ENCODE data around the gene RPS21.

RPS21 gene

GRCh38 chr20:62393335-62393665 lies 6.4 kb downstream of the RPS21 start:
- no peak overlapping the region for H3K4me3 ChIP-seq (replicated peaks; ENCODE audit: insufficient read depth, low read length)
- no peak for TF ChIP-seq CTCF (IDR thresholded peaks at IDR 0.05; ENCODE audit: insufficient read depth, low read length)
- no peak overlapping the region for H3K27ac ChIP-seq (replicated peaks)
- no peaks in the 10 kb centered on the region for H3K27me3 ChIP-seq (ENCODE audit: insufficient read depth, poor library complexity, severe bottlenecking)
- no peak for DNase-seq (ENCODE audit: low read depth in 1 of 2, low spot score in 1 of 2)

DNA sequence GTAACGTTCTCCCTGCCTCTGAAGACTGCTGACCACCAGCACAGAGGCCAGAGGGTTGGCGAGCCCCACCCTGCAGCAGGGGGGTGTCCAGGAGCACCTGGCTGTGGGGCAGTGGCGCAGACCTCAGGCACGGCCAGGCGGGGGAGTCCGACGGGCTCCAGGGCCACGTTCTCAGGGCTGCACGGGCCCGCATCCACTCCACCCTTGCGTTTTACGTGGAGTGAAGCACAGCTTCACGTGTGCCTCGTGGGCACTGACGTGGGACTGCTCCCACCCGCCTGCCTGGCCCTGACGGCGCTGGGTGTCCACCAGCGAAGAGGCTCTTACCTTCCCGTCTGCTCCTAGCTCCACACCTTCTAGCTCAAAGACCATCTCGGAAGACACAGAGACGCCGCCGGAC lies 6.9 kb downstream of the RPS21 start:
- Histone ChIP-seq H3K27me3 (ENCODE audit: insufficient read depth, poor library complexity, severe bottlenecking) (no peaks in the 10 kb centered on the region), H3K27ac (replicated peaks) (no peak overlapping the region)
- no peak for TF ChIP-seq SPI1 (IDR thresholded peaks at IDR 0.05; ENCODE audit: borderline replicate concordance, low read depth)
- TF ChIP-seq GABPA (IDR thresholded peaks at IDR 0.05; ENCODE audit: low read depth), result no peak
- no peak for TF ChIP-seq POLR2AphosphoS5 (IDR thresholded peaks at IDR 0.05; ENCODE audit: low read depth)
- TF ChIP-seq CTCF (IDR thresholded peaks at IDR 0.05; ENCODE audit: insufficient read depth, low read length), result no peak
- no peak for TF ChIP-seq REST (IDR thresholded peaks at IDR 0.05; ENCODE audit: insufficient replicate concordance, low read depth)

DNA sequence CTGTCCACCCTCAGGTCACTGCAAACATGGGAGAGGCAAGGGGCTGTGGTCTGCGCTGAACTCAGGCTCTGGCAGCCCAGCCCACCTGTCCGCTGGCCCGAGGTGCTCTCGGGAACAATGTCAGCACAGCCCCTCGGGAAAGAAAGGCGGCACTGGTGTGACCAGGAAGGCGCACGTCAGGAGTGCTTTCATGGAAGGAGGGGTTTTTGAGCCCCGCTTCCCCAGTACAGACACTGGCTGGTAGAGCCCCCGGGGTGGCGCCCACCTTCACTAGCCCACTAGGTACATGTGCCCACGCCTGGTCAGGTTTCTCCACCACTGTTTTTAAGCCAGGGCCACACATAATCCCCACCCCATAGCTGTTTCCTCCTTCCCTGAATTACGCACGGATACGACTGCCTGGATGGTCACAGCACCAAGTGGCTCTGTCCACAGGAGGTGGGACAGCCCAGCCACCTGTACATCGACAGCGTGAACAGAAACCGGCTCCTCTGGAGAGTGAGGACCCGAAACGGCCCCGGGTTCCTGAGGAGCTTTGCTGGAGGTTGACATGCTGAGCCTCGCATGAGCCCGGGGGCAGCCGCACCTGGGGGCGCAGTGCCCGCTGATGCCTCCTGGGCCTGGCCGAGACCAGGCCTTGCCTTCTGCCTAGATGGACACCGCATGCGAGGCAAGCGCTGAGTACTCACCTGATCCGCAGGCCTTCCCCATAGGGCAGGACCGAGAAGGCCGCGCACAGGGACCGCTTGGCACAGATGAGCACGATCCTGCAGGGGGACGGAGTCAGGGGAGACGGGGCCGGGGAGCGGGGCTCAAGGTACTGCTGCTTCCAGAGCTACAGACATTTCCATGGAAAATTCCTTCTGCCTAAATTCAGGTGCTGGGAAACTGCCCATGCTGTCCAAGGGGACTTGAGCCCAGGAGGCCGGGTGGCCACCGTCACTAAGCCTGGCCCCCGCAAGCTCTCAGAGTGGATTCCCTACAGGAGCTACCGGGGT lies 7.6 kb downstream of the RPS21 start:
- Histone ChIP-seq H3K4me3 (replicated peaks; ENCODE audit: insufficient read depth, low read length) (no peak overlapping the region), H3K27ac (replicated peaks) (no peak overlapping the region), H3K27me3 (ENCODE audit: insufficient read depth, poor library complexity, severe bottlenecking) (no peaks in the 10 kb centered on the region)
- no peak for DNase-seq (ENCODE audit: low read depth in 1 of 2, low spot score in 1 of 2)
- no peak for TF ChIP-seq GABPA (IDR thresholded peaks at IDR 0.05; ENCODE audit: low read depth)
- no peak for TF ChIP-seq CTCF (IDR thresholded peaks at IDR 0.05; ENCODE audit: insufficient read depth, low read length)
- TF ChIP-seq REST (IDR thresholded peaks at IDR 0.05; ENCODE audit: insufficient replicate concordance, low read depth), result no peak
- no peak for TF ChIP-seq SPI1 (IDR thresholded peaks at IDR 0.05; ENCODE audit: borderline replicate concordance, low read depth)
- no peak for TF ChIP-seq POLR2AphosphoS5 (IDR thresholded peaks at IDR 0.05; ENCODE audit: low read depth)

More for the DNA sequence above, 6.9 kb downstream of the RPS21 start:
- DNase-seq (ENCODE audit: low read depth in 1 of 2, low spot score in 1 of 2), result no peak
- H3K4me3 ChIP-seq (replicated peaks; ENCODE audit: insufficient read depth, low read length), result no peak overlapping the region
